Hepatocyte (in vitro differentiated cells): ENCODE measurements around the gene FLAD1. TPM values are rescaled to one million over a fixed set of nuclear protein-coding genes. Genes with fewer than 3 reads are reported as not detected.

Source experiments
- DNase-seq: peaks from one replicate; pipeline ENCODE4 v3.0.0-alpha.2; 2016; ENCODE audit warnings: low spot score
- H2AFZ ChIP-seq: fragments of 200-600 bp; sonication (generic); 2 replicates; pipeline ENCODE4 v1.6.0; 2016; ENCODE audit warnings: antibody characterized with exemption, mild to moderate bottlenecking
- H3K27ac ChIP-seq: fragments of 200-600 bp; sonication (generic); 2 replicates; pipeline ENCODE4 v1.5.1; 2016; ENCODE audit warnings: mild to moderate bottlenecking
- H3K27me3 ChIP-seq: fragments of 200-600 bp; sonication (generic); 2 replicates; pipeline ENCODE4 v1.6.1; 2016
- H3K36me3 ChIP-seq: fragments of 200-600 bp; sonication (generic); replicated peaks from 2 replicates; pipeline ENCODE4 v1.5.1; 2016; ENCODE audit warnings: low read depth; ENCODE audit not compliant: insufficient read depth
- H3K4me1 ChIP-seq: fragments of 200-600 bp; sonication (generic); 2 replicates; pipeline ENCODE4 v1.5.1; 2016; ENCODE audit warnings: mild to moderate bottlenecking, moderate library complexity; ENCODE audit not compliant: insufficient read depth
- H3K4me2 ChIP-seq: fragments of 200-600 bp; sonication (generic); 2 replicates; pipeline ENCODE4 v1.6.0; 2016
- H3K4me3 ChIP-seq: fragments of 200-600 bp; sonication (generic); 2 replicates; pipeline ENCODE4 v1.5.1; 2016; ENCODE audit warnings: mild to moderate bottlenecking
- H3K79me2 ChIP-seq: fragments of 200-600 bp; sonication (generic); 2 replicates; pipeline ENCODE4 v1.6.0; 2017; ENCODE audit warnings: mild to moderate bottlenecking
- H3K9me2 ChIP-seq: fragments of 200-600 bp; sonication (generic); replicated peaks from 2 replicates; pipeline ENCODE4 v1.6.0; 2017; ENCODE audit warnings: mild to moderate bottlenecking; ENCODE audit not compliant: insufficient read depth
- H3K9me3 ChIP-seq: fragments of 200-600 bp; sonication (generic); 2 replicates; pipeline ENCODE4 v1.5.1; 2016; ENCODE audit warnings: low read depth, mild to moderate bottlenecking
- H4K20me1 ChIP-seq: fragments of 200-600 bp; sonication (generic); 2 replicates; pipeline ENCODE4 v1.6.0; 2016; ENCODE audit warnings: mild to moderate bottlenecking; ENCODE audit not compliant: insufficient read depth, poor library complexity, severe bottlenecking
- EZH2 ChIP-seq: fragments of 200-600 bp; sonication (generic); IDR thresholded peaks from 2 replicates; pipeline ENCODE4 v1.6.1; 2016; ENCODE audit warnings: antibody characterized with exemption, mild to moderate bottlenecking, borderline replicate concordance
- EZH2phosphoT487 ChIP-seq: fragments of 200-600 bp; sonication (generic); IDR thresholded peaks from one replicate; pipeline ENCODE4 v1.6.1; 2018; ENCODE audit warnings: antibody characterized with exemption, mild to moderate bottlenecking, low read depth, moderate library complexity; ENCODE audit not compliant: unreplicated experiment, severe bottlenecking
- WGBS: methylation state at CpG from one replicate; pipeline ENCODE4 v1.1.6; 2016; ENCODE audit warnings: low lambda C conversion rate; ENCODE audit errors: missing lambda C conversion rate; 5-methylcytosine and 5-hydroxymethylcytosine counted together
- polyA plus RNA-seq: library from polyadenylated mRNA; unstranded; fragments of >200 nt; fragmentation: Nextera tagmentation; extraction: Ambion mirVana; gene quantifications from 2 replicates; pipeline ENCODE4 v1.2.1, GENCODE V29; 2016
- total RNA-seq: library from RNA; depleted of rRNA; stranded (reverse); fragments of >200 nt; gene quantifications from 2 replicates; pipeline ENCODE4 v1.2.3, GENCODE V29; 2014
- TF ChIP-seq, protein P1 (sequence below): fragments of 200-600 bp; sonication (generic); IDR thresholded peaks from 2 replicates; pipeline ENCODE4 v1.5.1; 2016; ENCODE audit warnings: antibody characterized with exemption, mild to moderate bottlenecking; ENCODE audit not compliant: poor library complexity

FLAD1 gene
- total and polyA plus RNA-seq, 2 experiments from 2014 or later = 25.6 to 45.1 TPM

DNA sequence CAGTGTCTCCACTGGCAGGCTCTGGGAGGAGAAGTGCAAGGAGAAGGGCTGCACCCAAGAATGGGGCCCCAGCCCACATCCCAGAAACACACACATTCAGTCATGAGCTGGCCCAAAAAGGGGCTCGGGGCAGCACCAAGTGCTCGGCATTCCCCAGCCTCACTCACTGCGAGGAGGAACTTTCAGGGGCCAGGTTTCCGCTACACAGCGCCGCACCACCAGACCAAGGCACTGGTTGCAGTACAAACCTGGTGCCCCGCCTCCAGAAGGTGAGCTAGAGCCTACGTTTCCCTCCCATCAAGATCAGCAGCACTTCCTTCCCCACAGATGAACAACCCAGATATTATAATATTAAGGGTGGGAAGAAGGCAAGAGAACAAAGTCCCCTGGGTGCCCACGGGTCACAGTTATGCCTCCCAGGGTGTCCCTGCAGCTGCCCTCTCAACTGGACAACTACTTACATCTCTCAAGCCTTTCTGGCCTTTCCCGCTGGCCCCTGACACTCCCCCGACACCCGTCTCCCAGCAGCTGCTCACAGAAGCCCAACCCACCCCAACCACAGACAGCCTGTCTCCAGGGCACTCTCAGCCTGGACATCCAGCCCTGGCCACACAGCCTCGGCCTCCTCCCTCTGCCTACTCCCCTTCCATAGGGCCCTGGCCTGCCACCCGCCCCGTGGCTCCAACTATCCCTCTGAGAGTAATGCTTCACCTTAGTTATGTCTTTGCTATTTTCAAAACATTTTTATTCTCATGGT is 31.1 kb upstream of the FLAD1 start:
- 80% methylated on average over 15 of the region's 15 CpGs for WGBS

DNA sequence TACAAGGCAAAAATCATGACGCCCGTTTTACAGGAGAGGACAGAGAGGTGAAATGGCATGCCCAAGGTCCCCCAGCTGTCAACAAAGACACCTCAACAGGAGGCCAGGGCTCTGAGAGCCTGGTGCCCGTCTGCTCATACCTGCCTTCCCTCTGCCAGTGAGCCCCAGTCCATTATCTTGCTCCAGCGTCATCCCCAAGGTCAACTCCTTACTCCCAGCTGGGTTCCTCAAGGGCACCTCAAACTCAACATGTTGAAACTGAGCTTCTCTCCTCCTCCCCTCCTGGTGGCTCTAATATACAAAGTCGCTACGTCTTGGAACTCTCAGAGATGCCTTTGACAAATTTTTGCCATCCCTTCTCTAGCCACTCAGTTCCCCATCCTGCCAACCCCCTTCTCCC is 30.5 kb upstream of the FLAD1 start:
- H3K4me1 ChIP-seq = peaks cover 29% of the 10 kb centered on the region
- H3K9me3 ChIP-seq = no peaks in the 10 kb centered on the region
- peaks cover 30% of the 10 kb centered on the region for H3K79me2 ChIP-seq
- DNase-seq = no peak
- H3K9me2 ChIP-seq = no peaks in the 10 kb centered on the region
- H3K4me2 ChIP-seq = no peak overlapping the region
- TF ChIP-seq, protein P1, sequence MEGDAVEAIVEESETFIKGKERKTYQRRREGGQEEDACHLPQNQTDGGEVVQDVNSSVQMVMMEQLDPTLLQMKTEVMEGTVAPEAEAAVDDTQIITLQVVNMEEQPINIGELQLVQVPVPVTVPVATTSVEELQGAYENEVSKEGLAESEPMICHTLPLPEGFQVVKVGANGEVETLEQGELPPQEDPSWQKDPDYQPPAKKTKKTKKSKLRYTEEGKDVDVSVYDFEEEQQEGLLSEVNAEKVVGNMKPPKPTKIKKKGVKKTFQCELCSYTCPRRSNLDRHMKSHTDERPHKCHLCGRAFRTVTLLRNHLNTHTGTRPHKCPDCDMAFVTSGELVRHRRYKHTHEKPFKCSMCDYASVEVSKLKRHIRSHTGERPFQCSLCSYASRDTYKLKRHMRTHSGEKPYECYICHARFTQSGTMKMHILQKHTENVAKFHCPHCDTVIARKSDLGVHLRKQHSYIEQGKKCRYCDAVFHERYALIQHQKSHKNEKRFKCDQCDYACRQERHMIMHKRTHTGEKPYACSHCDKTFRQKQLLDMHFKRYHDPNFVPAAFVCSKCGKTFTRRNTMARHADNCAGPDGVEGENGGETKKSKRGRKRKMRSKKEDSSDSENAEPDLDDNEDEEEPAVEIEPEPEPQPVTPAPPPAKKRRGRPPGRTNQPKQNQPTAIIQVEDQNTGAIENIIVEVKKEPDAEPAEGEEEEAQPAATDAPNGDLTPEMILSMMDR = no peak
- no peak for TF ChIP-seq EZH2
- H2AFZ ChIP-seq = no peak overlapping the region
- H3K36me3 ChIP-seq = no peaks in the 10 kb centered on the region
- no peak overlapping the region for H3K4me3 ChIP-seq
- no peaks in the 10 kb centered on the region for H4K20me1 ChIP-seq
- H3K27me3 ChIP-seq = no peaks in the 10 kb centered on the region
- H3K27ac ChIP-seq = no peak overlapping the region
- 91% methylated on average over 6 of the region's 6 CpGs for WGBS

More for the DNA sequence above, 31.1 kb upstream of the FLAD1 start:
- H3K9me2 ChIP-seq = no peaks in the 10 kb centered on the region
- no peaks in the 10 kb centered on the region for H4K20me1 ChIP-seq
- no peak overlapping the region for H2AFZ ChIP-seq
- no peak overlapping the region for H3K4me3 ChIP-seq
- H3K27ac ChIP-seq = no peak overlapping the region
- peaks cover 30% of the 10 kb centered on the region for H3K79me2 ChIP-seq
- no peaks in the 10 kb centered on the region for H3K36me3 ChIP-seq
- H3K27me3 ChIP-seq = no peaks in the 10 kb centered on the region
- no peaks in the 10 kb centered on the region for H3K9me3 ChIP-seq
- H3K4me2 ChIP-seq = no peak overlapping the region
- DNase-seq = no peak
- TF ChIP-seq, protein P1 = no peak
- TF ChIP-seq EZH2phosphoT487 (no peak), EZH2 (no peak)
- H3K4me1 ChIP-seq = peaks cover 23% of the 10 kb centered on the region

DNA sequence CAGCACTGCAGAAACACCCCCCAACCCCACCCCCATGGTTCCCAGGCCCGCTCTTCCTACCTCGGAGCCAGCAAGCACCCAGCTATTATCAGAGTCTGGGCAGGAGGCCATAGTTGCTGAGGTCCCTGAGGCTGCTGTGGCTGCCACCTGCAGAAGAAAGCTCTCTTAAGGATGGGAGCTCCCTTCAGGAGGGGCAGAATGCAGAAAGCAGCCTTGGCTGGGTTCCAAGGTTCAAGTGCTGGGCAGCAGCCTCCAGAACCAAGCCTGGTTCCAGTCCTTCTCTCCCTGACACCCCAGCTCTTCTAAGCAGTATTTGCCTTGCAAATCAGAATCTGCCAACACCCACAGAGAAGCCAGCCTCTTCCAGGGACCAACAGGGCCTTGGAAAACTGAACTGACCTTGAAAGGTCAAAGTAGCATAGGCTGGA is 29.5 kb upstream of the FLAD1 start:
- TF ChIP-seq, protein P1 = no peak
- TF ChIP-seq EZH2phosphoT487 (no peak), EZH2 (no peak)
- Histone ChIP-seq H2AFZ (no peak overlapping the region), H3K4me1 (peaks cover 29% of the 10 kb centered on the region), H3K9me2 (no peaks in the 10 kb centered on the region), H3K27me3 (no peaks in the 10 kb centered on the region), H3K27ac (no peak overlapping the region), H3K9me3 (no peaks in the 10 kb centered on the region), H4K20me1 (no peaks in the 10 kb centered on the region), H3K36me3 (no peaks in the 10 kb centered on the region), H3K4me2 (peak overlapping the region; percentile 77), H3K4me3 (no peak overlapping the region), H3K79me2 (peaks cover 34% of the 10 kb centered on the region)
- DNase-seq = no peak
- 88% methylated on average over 2 of the region's 2 CpGs for WGBS
